PC-3 (cell line): Measurements from ENCODE around the gene STX18.
"Not testable (repeated sequence)": the region's sequence is repeated elsewhere in the genome, so short reads cannot be mapped to it uniquely, and the experiment has no call there.

Source experiments
- EZH2 ChIP-seq: fragments of 300-600 bp; sonication (generic); IDR thresholded peaks from one replicate; pipeline ENCODE4 v1.6.1; 2017; ENCODE audit warnings: antibody characterized with exemption, mild to moderate bottlenecking, low read length; ENCODE audit not compliant: unreplicated experiment
- TF ChIP-seq, protein P1 (sequence below): fragments of 300-600 bp; sonication (generic); conservative IDR thresholded peaks from 2 replicates; pipeline ENCODE4 v1.5.1; 2017; ENCODE audit warnings: antibody characterized with exemption, low read depth, mild to moderate bottlenecking, low read length

DNA sequence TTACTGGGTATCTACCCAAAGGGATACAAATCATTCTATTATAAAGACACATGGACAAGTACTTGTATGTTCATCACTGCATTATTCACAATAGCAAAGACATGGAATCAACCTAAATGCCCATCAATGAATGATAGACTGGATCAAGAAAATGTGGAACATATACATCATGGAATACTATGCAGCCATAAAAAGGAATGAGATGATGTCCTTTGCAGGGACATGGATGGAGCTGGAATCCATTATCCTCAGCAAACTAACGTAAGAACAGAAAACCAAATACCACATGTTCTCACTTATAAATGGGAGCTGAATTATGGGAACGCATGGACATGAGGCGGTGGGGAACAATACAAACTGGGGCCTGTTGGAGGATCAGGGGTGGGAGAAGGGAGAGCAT is 76.6 kb downstream of the STX18 start:
- TF ChIP-seq, protein P1, sequence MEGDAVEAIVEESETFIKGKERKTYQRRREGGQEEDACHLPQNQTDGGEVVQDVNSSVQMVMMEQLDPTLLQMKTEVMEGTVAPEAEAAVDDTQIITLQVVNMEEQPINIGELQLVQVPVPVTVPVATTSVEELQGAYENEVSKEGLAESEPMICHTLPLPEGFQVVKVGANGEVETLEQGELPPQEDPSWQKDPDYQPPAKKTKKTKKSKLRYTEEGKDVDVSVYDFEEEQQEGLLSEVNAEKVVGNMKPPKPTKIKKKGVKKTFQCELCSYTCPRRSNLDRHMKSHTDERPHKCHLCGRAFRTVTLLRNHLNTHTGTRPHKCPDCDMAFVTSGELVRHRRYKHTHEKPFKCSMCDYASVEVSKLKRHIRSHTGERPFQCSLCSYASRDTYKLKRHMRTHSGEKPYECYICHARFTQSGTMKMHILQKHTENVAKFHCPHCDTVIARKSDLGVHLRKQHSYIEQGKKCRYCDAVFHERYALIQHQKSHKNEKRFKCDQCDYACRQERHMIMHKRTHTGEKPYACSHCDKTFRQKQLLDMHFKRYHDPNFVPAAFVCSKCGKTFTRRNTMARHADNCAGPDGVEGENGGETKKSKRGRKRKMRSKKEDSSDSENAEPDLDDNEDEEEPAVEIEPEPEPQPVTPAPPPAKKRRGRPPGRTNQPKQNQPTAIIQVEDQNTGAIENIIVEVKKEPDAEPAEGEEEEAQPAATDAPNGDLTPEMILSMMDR = not testable (repeated sequence)
- not testable (repeated sequence) for TF ChIP-seq EZH2
